ENCODE results near the gene THADA. TPM values are rescaled to one million over a fixed set of nuclear protein-coding genes. Genes with fewer than 3 reads are reported as not detected.
"Not testable (repeated sequence)": the region's sequence is repeated elsewhere in the genome, so short reads cannot be mapped to it uniquely, and the experiment has no call there.

Gene THADA, protein sequence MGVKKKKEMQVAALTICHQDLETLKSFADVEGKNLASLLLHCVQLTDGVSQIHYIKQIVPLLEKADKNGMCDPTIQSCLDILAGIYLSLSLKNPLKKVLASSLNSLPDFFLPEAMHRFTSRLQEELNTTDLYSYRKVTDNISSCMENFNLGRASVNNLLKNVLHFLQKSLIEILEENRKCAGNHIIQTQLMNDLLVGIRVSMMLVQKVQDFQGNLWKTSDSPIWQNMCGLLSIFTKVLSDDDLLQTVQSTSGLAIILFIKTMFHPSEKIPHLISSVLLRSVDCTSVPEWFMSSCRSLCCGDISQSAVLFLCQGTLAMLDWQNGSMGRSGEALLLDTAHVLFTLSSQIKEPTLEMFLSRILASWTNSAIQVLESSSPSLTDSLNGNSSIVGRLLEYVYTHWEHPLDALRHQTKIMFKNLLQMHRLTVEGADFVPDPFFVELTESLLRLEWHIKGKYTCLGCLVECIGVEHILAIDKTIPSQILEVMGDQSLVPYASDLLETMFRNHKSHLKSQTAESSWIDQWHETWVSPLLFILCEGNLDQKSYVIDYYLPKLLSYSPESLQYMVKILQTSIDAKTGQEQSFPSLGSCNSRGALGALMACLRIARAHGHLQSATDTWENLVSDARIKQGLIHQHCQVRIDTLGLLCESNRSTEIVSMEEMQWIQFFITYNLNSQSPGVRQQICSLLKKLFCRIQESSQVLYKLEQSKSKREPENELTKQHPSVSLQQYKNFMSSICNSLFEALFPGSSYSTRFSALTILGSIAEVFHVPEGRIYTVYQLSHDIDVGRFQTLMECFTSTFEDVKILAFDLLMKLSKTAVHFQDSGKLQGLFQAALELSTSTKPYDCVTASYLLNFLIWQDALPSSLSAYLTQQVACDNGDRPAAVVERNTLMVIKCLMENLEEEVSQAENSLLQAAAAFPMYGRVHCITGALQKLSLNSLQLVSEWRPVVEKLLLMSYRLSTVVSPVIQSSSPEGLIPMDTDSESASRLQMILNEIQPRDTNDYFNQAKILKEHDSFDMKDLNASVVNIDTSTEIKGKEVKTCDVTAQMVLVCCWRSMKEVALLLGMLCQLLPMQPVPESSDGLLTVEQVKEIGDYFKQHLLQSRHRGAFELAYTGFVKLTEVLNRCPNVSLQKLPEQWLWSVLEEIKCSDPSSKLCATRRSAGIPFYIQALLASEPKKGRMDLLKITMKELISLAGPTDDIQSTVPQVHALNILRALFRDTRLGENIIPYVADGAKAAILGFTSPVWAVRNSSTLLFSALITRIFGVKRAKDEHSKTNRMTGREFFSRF (N-terminal part only)
- 27.1 and 37.4 TPM in 2 replicates for total RNA-seq (2014; rRNA removed; shearing (Covaris generic); ENCODE audit: low replicate concordance)

- H3K27me3 ChIP-seq: no peaks in the 10 kb centered on the region
- peak; percentile 99 for DNase-seq
- no peaks in the 10 kb centered on the region; the same call in 1 of the 2 replicates for H3K36me3 ChIP-seq
- H3K9me3 ChIP-seq: no peaks in the 10 kb centered on the region
- H3K4me3 ChIP-seq: peak within 1 kb of the TSS; percentile 97
These were observed at the start of gene THADA for GRCh38 chr2:43595603-43596412. Gene THADA, minus strand, starts transcription at chr2:43596038. Its CDS starts 3,646 bp downstream, at chr2:43592392.

DNA sequence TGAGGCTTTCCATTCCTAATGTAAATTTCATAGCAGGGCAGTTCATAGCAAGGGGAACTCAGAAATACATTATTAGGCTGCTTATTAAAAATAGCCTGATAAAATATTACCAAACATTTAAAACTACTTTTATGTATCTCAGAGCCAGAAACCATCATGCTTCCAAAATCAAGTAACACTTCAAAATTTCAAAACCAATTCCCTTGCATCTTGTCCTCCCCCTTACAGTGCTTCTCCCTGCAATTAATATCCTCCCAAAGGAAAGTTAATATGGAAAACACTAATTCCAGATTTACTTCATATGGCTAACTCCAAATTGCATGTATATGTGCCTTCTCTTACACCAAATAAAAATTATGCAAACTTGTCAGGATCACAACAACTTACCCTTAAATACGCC, 47.8 kb upstream of the THADA start:
- no peak overlapping the region for H3K4me3 ChIP-seq
- no peaks in the 10 kb centered on the region; the same call in 1 of the 2 replicates for H3K36me3 ChIP-seq
- peaks cover 2% of the 10 kb centered on the region; the same call in 1 of the 2 replicates for H3K9me3 ChIP-seq
- H3K27me3 ChIP-seq: no peaks in the 10 kb centered on the region
- no peak for DNase-seq

DNA sequence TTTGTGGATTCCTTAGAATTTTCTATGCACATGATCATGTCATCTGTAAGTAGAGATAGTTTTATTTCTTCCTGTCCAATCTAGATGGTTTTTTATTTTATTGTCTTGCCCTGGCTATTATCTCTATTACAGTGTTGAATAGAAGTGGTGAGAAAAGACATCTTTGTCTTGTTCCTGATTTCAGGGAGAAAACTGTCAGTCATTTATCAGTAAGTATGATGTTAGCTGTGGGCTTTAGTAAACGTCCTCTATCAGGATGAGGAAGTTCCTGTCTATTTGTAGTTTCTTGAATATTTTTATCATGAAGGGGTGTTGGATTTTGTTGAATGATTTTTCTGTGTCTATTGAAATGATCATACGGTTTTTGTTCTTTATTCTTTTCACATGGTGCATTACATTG, 46.5 kb upstream of the THADA start:
- Histone ChIP-seq H3K27me3 (no peaks in the 10 kb centered on the region), H3K4me3 (no peak overlapping the region), H3K9me3 (peaks cover 2% of the 10 kb centered on the region; the same call in 1 of the 2 replicates), H3K36me3 (no peaks in the 10 kb centered on the region; the same call in 1 of the 2 replicates)
- DNase-seq: no peak

- Histone ChIP-seq H3K9me3 (peaks cover 2% of the 10 kb centered on the region), H3K36me3 (no peaks in the 10 kb centered on the region), H3K27me3 (no peaks in the 10 kb centered on the region), H3K4me3 (peak within 1 kb of the TSS; percentile 71)
- peak; percentile 86 for DNase-seq
These were observed 41.4 kb upstream of the THADA start, which contains the start of gene PLEKHH2 for GRCh38 chr2:43637030-43637803. Gene PLEKHH2, plus strand, starts transcription at chr2:43637260. Its CDS starts 7,414 bp downstream, at chr2:43644674.

- no peaks in the 10 kb centered on the region for H3K36me3 ChIP-seq
- DNase-seq: no peak
- H3K27me3 ChIP-seq: no peaks in the 10 kb centered on the region
- H3K4me3 ChIP-seq: peak overlapping the region; percentile 71
- peaks cover 2% of the 10 kb centered on the region for H3K9me3 ChIP-seq
These were observed 40.8 kb upstream of the THADA start for GRCh38 chr2:43636621-43637020.

DNA sequence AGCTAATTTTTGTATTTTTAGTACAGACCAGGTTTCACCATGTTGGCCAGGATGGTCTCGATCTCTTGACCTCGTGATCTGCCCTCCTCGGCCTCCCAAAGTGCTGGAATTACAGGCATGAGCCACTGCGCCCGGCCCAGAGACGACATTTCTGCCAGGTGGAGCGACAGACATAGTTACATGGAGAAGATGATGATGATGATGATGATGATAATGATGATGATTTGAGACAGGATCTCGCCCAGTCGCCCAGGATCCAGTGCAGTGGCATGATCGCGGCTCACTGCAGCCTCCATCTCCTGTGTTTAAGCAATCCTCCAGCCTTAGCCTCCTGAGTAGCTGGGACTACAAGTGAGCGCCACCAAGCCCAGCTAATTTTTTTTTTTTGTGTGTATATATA, 40.3 kb upstream of the THADA start:
- not testable (repeated sequence) for H3K36me3 ChIP-seq, H3K9me3 ChIP-seq, DNase-seq, H3K27me3 ChIP-seq, H3K4me3 ChIP-seq

DNA sequence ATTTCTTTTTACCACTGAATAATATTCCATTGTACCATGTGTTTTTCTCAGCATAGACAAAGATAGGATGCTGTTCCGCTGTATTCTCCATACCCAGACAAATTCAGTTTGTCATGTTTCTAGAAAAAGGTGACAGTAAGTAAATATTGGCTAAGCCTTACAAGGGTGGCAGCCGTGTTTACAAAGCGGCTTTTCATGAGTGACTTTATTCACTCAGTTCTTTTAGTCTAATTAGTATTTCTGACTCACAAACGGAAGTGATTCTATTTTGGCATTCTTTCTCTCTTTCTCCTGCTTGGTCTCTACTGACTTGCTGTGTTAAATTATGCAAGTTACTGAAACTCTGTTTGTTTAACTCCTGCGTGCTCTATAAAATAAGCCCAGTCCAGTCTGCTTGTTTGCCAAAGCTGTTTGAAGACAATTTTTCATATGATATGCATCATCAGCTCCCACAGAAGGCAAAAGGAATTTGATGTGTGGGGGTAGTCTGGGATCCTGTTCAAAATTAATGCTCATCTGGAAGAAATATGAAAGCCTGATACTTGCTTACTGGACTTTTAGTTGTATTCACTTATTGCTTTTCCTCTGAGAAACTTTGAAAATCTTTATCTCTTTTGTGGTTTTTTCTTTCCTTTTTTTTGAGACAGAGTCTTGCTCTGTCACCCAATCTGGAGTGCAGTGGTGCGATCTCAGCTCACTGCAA, 38.9 kb upstream of the THADA start:
- Histone ChIP-seq H3K27me3 (no peaks in the 10 kb centered on the region), H3K36me3 (no peaks in the 10 kb centered on the region), H3K9me3 (peaks cover 2% of the 10 kb centered on the region), H3K4me3 (no peak overlapping the region)
- peak; percentile 25 for DNase-seq

DNA sequence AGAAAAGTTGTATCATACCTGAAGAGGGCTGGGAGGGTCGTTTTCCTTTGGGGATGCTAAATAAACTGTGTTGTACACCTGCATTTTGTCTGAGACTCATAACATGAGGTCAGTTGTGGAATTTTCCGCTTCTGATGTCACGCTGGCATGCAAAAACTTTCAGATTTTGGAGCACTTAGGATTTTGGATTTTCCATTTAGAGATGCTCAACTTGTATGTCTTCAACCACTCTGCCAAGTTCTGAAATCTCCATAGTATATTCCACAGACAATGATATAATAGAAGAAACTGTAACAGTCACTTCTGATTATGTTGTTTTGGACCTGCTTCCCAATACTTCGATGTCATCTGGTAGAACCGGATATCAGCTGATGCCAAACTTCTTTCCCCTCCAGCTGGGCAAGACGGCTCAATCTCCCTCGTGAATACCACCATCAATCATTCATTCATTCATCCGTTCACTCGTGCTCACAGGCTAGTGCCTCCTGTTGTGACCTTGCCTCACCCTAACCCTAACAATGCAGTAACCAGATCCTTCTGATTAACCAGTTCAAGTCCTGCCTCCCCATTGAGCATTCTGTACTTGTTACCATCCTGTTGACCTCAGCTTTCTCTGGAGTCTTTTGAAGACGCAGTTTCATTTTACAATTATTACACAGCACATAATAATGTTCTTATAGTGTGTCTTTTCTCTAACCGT, 35.9 kb upstream of the THADA start:
- peaks cover 5% of the 10 kb centered on the region; the same call in 1 of the 2 replicates for H3K9me3 ChIP-seq
- H3K36me3 ChIP-seq: no peaks in the 10 kb centered on the region
- no peak for DNase-seq
- no peak overlapping the region for H3K4me3 ChIP-seq
- 0 out of 2 replicates have a peak, but pooled peaks cover 2% of the 10 kb centered on the region for H3K27me3 ChIP-seq

DNA sequence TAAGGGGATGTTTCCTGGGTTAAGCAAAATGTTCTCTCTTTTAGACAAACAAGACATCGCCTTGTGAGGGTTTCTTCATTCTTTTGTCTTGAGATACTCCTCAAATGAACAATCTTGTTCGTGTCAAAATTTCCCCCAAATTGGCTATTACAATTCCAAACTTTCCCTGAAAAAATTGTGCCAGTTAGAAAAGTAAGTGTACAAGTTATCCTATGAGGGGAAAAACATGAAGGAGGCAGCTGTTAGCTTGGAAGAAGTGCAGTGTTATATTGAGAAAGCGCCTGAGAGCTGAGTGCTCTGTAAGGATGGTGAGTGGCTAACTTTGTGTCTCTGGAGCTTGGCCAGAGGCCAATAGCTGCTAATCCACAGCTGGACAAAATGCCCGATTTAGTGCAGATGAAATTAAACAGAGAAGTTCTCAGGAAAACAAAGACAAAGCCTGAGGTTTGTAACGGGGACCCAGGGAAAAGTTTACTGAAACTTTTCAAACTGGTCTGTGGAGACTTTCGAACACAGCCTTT, 27.2 kb upstream of the THADA start:
- H3K27me3 ChIP-seq: peaks cover 5% of the 10 kb centered on the region; the same call in 1 of the 2 replicates
- H3K36me3 ChIP-seq: no peaks in the 10 kb centered on the region
- no peak for DNase-seq
- H3K4me3 ChIP-seq: no peak overlapping the region
- 0 out of 2 replicates have a peak, but pooled peaks cover 5% of the 10 kb centered on the region for H3K9me3 ChIP-seq

DNA sequence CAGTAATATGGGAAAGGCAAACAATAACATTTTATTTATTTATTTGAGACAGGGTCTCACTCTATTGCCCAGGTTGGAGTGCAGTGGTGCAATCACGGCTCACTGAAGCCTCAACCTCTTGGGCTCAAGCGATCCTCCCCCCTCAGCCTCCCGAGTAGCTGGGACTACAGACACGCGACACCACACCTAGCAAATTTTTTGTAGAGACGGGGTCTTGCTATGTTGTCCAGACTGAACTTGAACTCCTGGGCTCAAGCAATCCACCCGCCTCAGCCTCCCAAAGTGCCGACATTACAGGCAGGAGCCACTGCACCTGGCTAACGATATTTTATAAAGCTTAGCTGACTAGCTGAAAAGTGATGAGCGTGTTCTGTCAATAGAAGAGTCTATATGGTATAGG, 23.7 kb upstream of the THADA start:
- Histone ChIP-seq H3K36me3 (no peaks in the 10 kb centered on the region), H3K27me3 (peaks cover 5% of the 10 kb centered on the region; the same call in 1 of the 2 replicates), H3K4me3 (no peak overlapping the region), H3K9me3 (no peaks in the 10 kb centered on the region)
- no peak for DNase-seq

- Histone ChIP-seq H3K4me3 (no peak overlapping the region), H3K9me3 (no peaks in the 10 kb centered on the region), H3K36me3 (no peaks in the 10 kb centered on the region), H3K27me3 (no peaks in the 10 kb centered on the region)
- no peak for DNase-seq
These were observed 21.3 kb upstream of the THADA start for GRCh38 chr2:43616967-43617680.

GRCh38 chr2:43612944-43613343, 17.1 kb upstream of the THADA start:
- Histone ChIP-seq H3K9me3 (no peaks in the 10 kb centered on the region), H3K27me3 (no peaks in the 10 kb centered on the region), H3K36me3 (no peaks in the 10 kb centered on the region), H3K4me3 (no peak overlapping the region)
- no peak for DNase-seq

Data from MG63 (cell line).